IMR-90 (cell line): ENCODE data around the gene PNMA6E. TPM values are rescaled to one million over a fixed set of nuclear protein-coding genes. Genes with fewer than 3 reads are reported as not detected.

Source experiments
- ATAC-seq: fragments of 200-7000 bp; cut with Tn5 transposase; 2 replicates; pipeline ENCODE4 v1.9.1; 2020; ENCODE audit warnings: low read depth, mild to moderate bottlenecking, moderate library complexity
- BruUV-seq: library from RNA; stranded (reverse); fragments of 400-500 nt; replicated peaks from 2 replicates; lab custom pipeline; 2021; lab: Mats Ljungman, UMichigan
- CTCF ChIA-PET: fragments of 300-600 bp; formaldehyde crosslinking; extraction: SDS; loops from one replicate; lab custom pipeline; 2021; ENCODE audit warnings: antibody characterized with exemption; lab: Yijun Ruan, JAX
- POLR2A ChIA-PET: fragments of 300-600 bp; sonication (Branson Sonifier 250); formaldehyde crosslinking; loops from one replicate; lab custom pipeline; 2022; ENCODE audit warnings: antibody characterized with exemption; ENCODE audit not compliant: unreplicated experiment; lab: Charles Lee
- DNase-seq: peaks from one replicate; pipeline ENCODE4 v3.0.0; 2013
- H2AFZ ChIP-seq: replicated peaks from 2 replicates; pipeline ENCODE3; 2013; ENCODE audit warnings: low read length, mild to moderate bottlenecking; ENCODE audit not compliant: poor library complexity
- H2AK5ac ChIP-seq: 2 replicates; pipeline ENCODE4 v1.6.1; 2013; ENCODE audit warnings: low read depth, low read length, inconsistent platforms
- H2AK9ac ChIP-seq: replicated peaks from 2 replicates; pipeline ENCODE3; 2013; ENCODE audit warnings: mild to moderate bottlenecking, low read depth, low read length, moderate library complexity; ENCODE audit not compliant: poor library complexity
- H2BK120ac ChIP-seq: 2 replicates; pipeline ENCODE4 v1.6.1; 2013; ENCODE audit warnings: low read depth, low read length, inconsistent platforms
- H2BK15ac ChIP-seq: 3 replicates; pipeline ENCODE4 v1.6.1; 2013; ENCODE audit warnings: low read depth, low read length, inconsistent platforms
- H2BK20ac ChIP-seq: 2 replicates; pipeline ENCODE4 v1.6.1; 2013; ENCODE audit warnings: low read depth, mild to moderate bottlenecking, inconsistent platforms, low read length, moderate library complexity
- H2BK5ac ChIP-seq: 2 replicates; pipeline ENCODE4 v1.6.1; 2013; ENCODE audit warnings: mild to moderate bottlenecking, low read depth, low read length, inconsistent platforms; ENCODE audit not compliant: poor library complexity, severe bottlenecking
- H3K14ac ChIP-seq: replicated peaks from 2 replicates; pipeline ENCODE4 v1.6.1; 2013; ENCODE audit warnings: low read depth, low read length, inconsistent platforms
- H3K18ac ChIP-seq: 2 replicates; pipeline ENCODE4 v1.6.1; 2013; ENCODE audit warnings: low read depth, low read length, control low read depth
- H3K23ac ChIP-seq: 2 replicates; pipeline ENCODE4 v1.6.1; 2013; ENCODE audit warnings: low read depth, low read length, inconsistent platforms
- H3K27ac ChIP-seq: 2 replicates; pipeline ENCODE4 v1.5.1; 2013; ENCODE audit warnings: mild to moderate bottlenecking, control low read depth, low read length; ENCODE audit not compliant: insufficient read depth
- H3K27me3 ChIP-seq: 2 replicates; pipeline ENCODE4 v1.6.1; 2013; ENCODE audit warnings: low read length; ENCODE audit not compliant: control insufficient read depth, insufficient read depth
- H3K36me3 ChIP-seq: 2 replicates; pipeline ENCODE4 v1.6.1; 2013; ENCODE audit warnings: low read length, mixed read lengths; ENCODE audit not compliant: control insufficient read depth, insufficient read depth
- H3K4ac ChIP-seq: 2 replicates; pipeline ENCODE4 v1.6.1; 2013; ENCODE audit warnings: low read depth, low read length, inconsistent platforms
- H3K4me1 ChIP-seq: 2 replicates; pipeline ENCODE4 v1.6.1; 2013; ENCODE audit warnings: low read length, mixed read lengths; ENCODE audit not compliant: control insufficient read depth, insufficient read depth
- H3K4me2 ChIP-seq: 2 replicates; pipeline ENCODE4 v1.6.1; 2013; ENCODE audit warnings: low read depth, mild to moderate bottlenecking, control low read depth, low read length, moderate library complexity
- H3K4me3 ChIP-seq: 2 replicates; pipeline ENCODE4 v1.5.1; 2013; ENCODE audit warnings: low read depth, mild to moderate bottlenecking, control low read depth, low read length, moderate library complexity; ENCODE audit not compliant: insufficient read depth
- H3K56ac ChIP-seq: 2 replicates; pipeline ENCODE4 v1.6.1; 2013; ENCODE audit warnings: low read length, inconsistent platforms; ENCODE audit not compliant: insufficient read depth; ENCODE audit errors: extremely low read depth
- H3K79me1 ChIP-seq, 2 experiments: 2 replicates each; pipeline ENCODE4 v1.6.1; 2013; ENCODE audit warnings: low read length in 2 of 2, inconsistent platforms in 1 of 2, low read depth in 1 of 2
- H3K9ac ChIP-seq: 2 replicates; pipeline ENCODE4 v1.6.1; 2013; ENCODE audit warnings: low read depth, low read length, control low read depth
- H3K9me1 ChIP-seq: 2 replicates; pipeline ENCODE4 v1.6.1; 2013; ENCODE audit warnings: low read length, inconsistent platforms; ENCODE audit not compliant: insufficient read depth
- H3K9me3 ChIP-seq: 2 replicates; pipeline ENCODE4 v1.6.1; 2013; ENCODE audit warnings: low read length; ENCODE audit not compliant: control insufficient read depth, insufficient read depth
- H4K20me1 ChIP-seq: 2 replicates; pipeline ENCODE4 v1.6.1; 2013; ENCODE audit warnings: low read length, inconsistent platforms; ENCODE audit not compliant: insufficient read depth
- H4K5ac ChIP-seq: 2 replicates; pipeline ENCODE4 v1.6.1; 2013; ENCODE audit warnings: mild to moderate bottlenecking, low read depth, low read length, control low read depth
- H4K8ac ChIP-seq, 2 experiments: 2 replicates each; pipeline ENCODE4 v1.6.1; 2013; ENCODE audit warnings: low read depth in 2 of 2, low read length in 2 of 2, control low read depth in 1 of 2, inconsistent platforms in 1 of 2
- H4K91ac ChIP-seq: 2 replicates; pipeline ENCODE4 v1.6.1; 2013; ENCODE audit warnings: low read depth, low read length, inconsistent platforms; ENCODE audit not compliant: insufficient read depth
- BHLHE40 ChIP-seq: fragments of 150-350 bp; IDR thresholded peaks from 2 replicates; pipeline ENCODE4 v1.6.1; 2016; ENCODE audit warnings: mild to moderate bottlenecking, low read depth, low read length
- CEBPB ChIP-seq: IDR thresholded peaks from 2 replicates; pipeline ENCODE4 v1.6.1; 2012; ENCODE audit warnings: low read depth, low read length, improper control_type of control experiment
- CHD1 ChIP-seq: IDR thresholded peaks from 2 replicates; pipeline ENCODE4 v1.6.1; 2012; ENCODE audit warnings: low read depth, low read length, improper control_type of control experiment
- FOS ChIP-seq: fragments of 150-350 bp; IDR thresholded peaks from 2 replicates; pipeline ENCODE4 v1.6.1; 2016; ENCODE audit warnings: low read depth, low read length
- MAFK ChIP-seq: IDR thresholded peaks from 2 replicates; pipeline ENCODE4 v1.6.1; 2012; ENCODE audit warnings: low read depth, low read length, improper control_type of control experiment
- MAZ ChIP-seq: IDR thresholded peaks from 2 replicates; pipeline ENCODE4 v1.6.1; 2012; ENCODE audit warnings: low read depth, mild to moderate bottlenecking, low read length, improper control_type of control experiment, moderate library complexity, borderline replicate concordance
- MXI1 ChIP-seq: IDR thresholded peaks from 2 replicates; pipeline ENCODE4 v1.6.1; 2012; ENCODE audit warnings: low read depth, mild to moderate bottlenecking, low read length, moderate library complexity, borderline replicate concordance
- NFE2L2 ChIP-seq: fragments of 150-350 bp; IDR thresholded peaks from 2 replicates; pipeline ENCODE4 v1.6.1; 2016; ENCODE audit warnings: low read depth, mild to moderate bottlenecking, low read length
- POLR2A ChIP-seq: IDR thresholded peaks from 2 replicates; pipeline ENCODE4 v1.6.1; 2012; ENCODE audit warnings: mild to moderate bottlenecking, low read depth, low read length
- RAD21 ChIP-seq: IDR thresholded peaks from 2 replicates; pipeline ENCODE4 v1.6.1; 2012; ENCODE audit warnings: low read length, improper control_type of control experiment
- RCOR1 ChIP-seq: IDR thresholded peaks from 2 replicates; pipeline ENCODE4 v1.6.1; 2012; ENCODE audit warnings: mild to moderate bottlenecking, low read length, improper control_type of control experiment; ENCODE audit not compliant: insufficient replicate concordance
- RFX5 ChIP-seq: IDR thresholded peaks from 2 replicates; pipeline ENCODE4 v1.8.0; 2012; ENCODE audit warnings: low read depth, mild to moderate bottlenecking, low read length, moderate library complexity
- SMC3 ChIP-seq: fragments of 150-350 bp; IDR thresholded peaks from 2 replicates; pipeline ENCODE4 v1.6.1; 2016; ENCODE audit warnings: low read depth, mild to moderate bottlenecking, antibody characterized with exemption, low read length, moderate library complexity
- WGBS, 2 experiments: methylation state at CpG; one replicate each; pipeline versions ENCODE4 v1.1.5 to v1.1.7; 2013; ENCODE audit warnings: missing lambda C conversion rate in 2 of 2; ENCODE audit not compliant: insufficient read length in 1 of 2; ENCODE audit errors: extremely low coverage in 2 of 2; 5-methylcytosine and 5-hydroxymethylcytosine counted together
- dilution Hi-C: fragments of 300-500 bp; cut with HindIII; formaldehyde crosslinking; loops from one replicate; pipeline ENCODE4 v1.14.3; 2018; ENCODE audit warnings: low sequenced_read_pairs; ENCODE audit not compliant: unreplicated experiment
- in situ Hi-C: fragments of 300-500 bp; cut with MboI; formaldehyde crosslinking; loops from 3 replicates; pipeline ENCODE4 v1.14.3; 2019; ENCODE audit warnings: low sequenced_read_pairs, inconsistent platforms, mixed read lengths
- intact Hi-C: fragments of 100-400 bp; cut with micrococcal nuclease; formaldehyde crosslinking; loops from 2 replicates; pipeline ENCODE4 v1.10.0; 2022
- polyA plus RNA-seq, 3 experiments: library from polyadenylated mRNA; depleted of rRNA; stranded (reverse); fragments of >200 nt; gene quantifications; 2 replicates each; pipeline ENCODE4 v1.2.3, GENCODE V29; 2012; ENCODE audit warnings: low replicate concordance in 1 of 3
- total RNA-seq: library from RNA; depleted of rRNA; stranded (reverse); fragments of >200 nt; gene quantifications from 2 replicates; pipeline ENCODE4 v1.2.3, GENCODE V29; 2012
- TF ChIP-seq, protein P1 (sequence below): fragments of 150-350 bp; IDR thresholded peaks from 2 replicates; pipeline ENCODE4 v1.6.1; 2016; ENCODE audit warnings: low read depth, mild to moderate bottlenecking, low read length, moderate library complexity, borderline replicate concordance
- TF ChIP-seq, protein P2 (sequence below): fragments of 150-350 bp; IDR thresholded peaks from 2 replicates; pipeline ENCODE4 v1.6.1; 2017; ENCODE audit warnings: mild to moderate bottlenecking, antibody characterized with exemption, low read length, low read depth
- TF ChIP-seq, protein P3 (sequence below): conservative IDR thresholded peaks from 2 replicates; pipeline ENCODE4 v1.5.1; 2012; ENCODE audit warnings: mild to moderate bottlenecking, low read depth, low read length, improper control_type of control experiment

PNMA6E gene
- total and polyA plus RNA-seq, 2 of the 4 experiments (the other 2 are of a cell fraction): not detected

DNA sequence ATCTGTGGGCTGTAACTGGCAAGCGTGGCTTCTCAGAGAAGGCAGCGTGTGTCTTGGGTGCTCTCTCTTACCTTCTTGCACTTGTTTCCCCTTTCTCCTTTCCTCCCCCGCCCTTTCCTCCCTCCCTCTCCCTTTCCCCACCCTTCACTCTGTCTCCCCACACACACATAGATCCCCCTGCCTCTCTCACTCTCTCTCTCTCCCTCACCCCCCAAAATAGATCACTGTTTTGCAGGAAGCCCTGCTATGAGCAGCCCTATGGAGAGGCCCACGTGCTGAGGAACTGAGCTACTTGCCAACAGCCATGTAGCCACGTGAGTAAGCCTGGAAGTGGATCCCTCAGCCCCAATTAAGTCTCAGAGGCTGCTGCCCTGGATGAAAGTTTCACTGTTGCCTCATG, 4.3 kb upstream of the PNMA6E start:
- no peak overlapping the region for H2AK9ac ChIP-seq
- dilution Hi-C loops (no loop called here), in situ Hi-C loops (loop anchor here (25.0 kb wide), 1 partner anchor 218 kb away; the partner anchor contains the start of gene MAGEA1), intact Hi-C loops (no loop called here)
- no peak overlapping the region for H3K4me2 ChIP-seq
- H3K9ac ChIP-seq: no peak overlapping the region
- H2BK5ac ChIP-seq: no peak overlapping the region
- no peak overlapping the region for H3K27ac ChIP-seq
- H3K4me3 ChIP-seq: no peak overlapping the region
- no peak overlapping the region for H2AK5ac ChIP-seq
- H3K9me3 ChIP-seq: no peaks in the 10 kb centered on the region; the same call in 1 of the 2 replicates
- no peak overlapping the region for H4K8ac ChIP-seq
- 0% methylated on average over 1 of the region's 5 CpGs; no CpG with 5 or more reads in 1 of the 2 experiments for WGBS, 2 experiments
- ChIA-PET POLR2A (no interaction called here), CTCF (interaction anchor here (0.6 kb wide), 1 partner anchor 15 kb away, joined by 3 read pairs; no protein-coding TSS in a partner anchor)
- no TSS peak for BruUV-seq
- no peaks in the 10 kb centered on the region for H4K20me1 ChIP-seq
- H3K4ac ChIP-seq: no peak overlapping the region
- H3K23ac ChIP-seq: no peak overlapping the region
- H3K18ac ChIP-seq: no peak overlapping the region
- DNase-seq: no peak
- H4K91ac ChIP-seq: no peak overlapping the region
- H3K36me3 ChIP-seq: no peaks in the 10 kb centered on the region
- H3K27me3 ChIP-seq: peaks cover 2% of the 10 kb centered on the region; the same call in 1 of the 2 replicates
- no peak overlapping the region for H2BK20ac ChIP-seq
- no peak for ATAC-seq
- TF ChIP-seq CHD1 (no peak), BHLHE40 (no peak), NFE2L2 (no peak), MAZ (no peak), FOS (no peak), SMC3 (no peak), RFX5 (no peak), MXI1 (no peak), MAFK (no peak), RCOR1 (no peak), POLR2A (no peak), RAD21 (no peak), CEBPB (no peak)
- TF ChIP-seq, protein P1, sequence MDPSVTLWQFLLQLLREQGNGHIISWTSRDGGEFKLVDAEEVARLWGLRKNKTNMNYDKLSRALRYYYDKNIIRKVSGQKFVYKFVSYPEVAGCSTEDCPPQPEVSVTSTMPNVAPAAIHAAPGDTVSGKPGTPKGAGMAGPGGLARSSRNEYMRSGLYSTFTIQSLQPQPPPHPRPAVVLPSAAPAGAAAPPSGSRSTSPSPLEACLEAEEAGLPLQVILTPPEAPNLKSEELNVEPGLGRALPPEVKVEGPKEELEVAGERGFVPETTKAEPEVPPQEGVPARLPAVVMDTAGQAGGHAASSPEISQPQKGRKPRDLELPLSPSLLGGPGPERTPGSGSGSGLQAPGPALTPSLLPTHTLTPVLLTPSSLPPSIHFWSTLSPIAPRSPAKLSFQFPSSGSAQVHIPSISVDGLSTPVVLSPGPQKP: no peak
- TF ChIP-seq, protein P2, sequence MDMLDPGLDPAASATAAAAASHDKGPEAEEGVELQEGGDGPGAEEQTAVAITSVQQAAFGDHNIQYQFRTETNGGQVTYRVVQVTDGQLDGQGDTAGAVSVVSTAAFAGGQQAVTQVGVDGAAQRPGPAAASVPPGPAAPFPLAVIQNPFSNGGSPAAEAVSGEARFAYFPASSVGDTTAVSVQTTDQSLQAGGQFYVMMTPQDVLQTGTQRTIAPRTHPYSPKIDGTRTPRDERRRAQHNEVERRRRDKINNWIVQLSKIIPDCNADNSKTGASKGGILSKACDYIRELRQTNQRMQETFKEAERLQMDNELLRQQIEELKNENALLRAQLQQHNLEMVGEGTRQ: no peak
- TF ChIP-seq, protein P3, sequence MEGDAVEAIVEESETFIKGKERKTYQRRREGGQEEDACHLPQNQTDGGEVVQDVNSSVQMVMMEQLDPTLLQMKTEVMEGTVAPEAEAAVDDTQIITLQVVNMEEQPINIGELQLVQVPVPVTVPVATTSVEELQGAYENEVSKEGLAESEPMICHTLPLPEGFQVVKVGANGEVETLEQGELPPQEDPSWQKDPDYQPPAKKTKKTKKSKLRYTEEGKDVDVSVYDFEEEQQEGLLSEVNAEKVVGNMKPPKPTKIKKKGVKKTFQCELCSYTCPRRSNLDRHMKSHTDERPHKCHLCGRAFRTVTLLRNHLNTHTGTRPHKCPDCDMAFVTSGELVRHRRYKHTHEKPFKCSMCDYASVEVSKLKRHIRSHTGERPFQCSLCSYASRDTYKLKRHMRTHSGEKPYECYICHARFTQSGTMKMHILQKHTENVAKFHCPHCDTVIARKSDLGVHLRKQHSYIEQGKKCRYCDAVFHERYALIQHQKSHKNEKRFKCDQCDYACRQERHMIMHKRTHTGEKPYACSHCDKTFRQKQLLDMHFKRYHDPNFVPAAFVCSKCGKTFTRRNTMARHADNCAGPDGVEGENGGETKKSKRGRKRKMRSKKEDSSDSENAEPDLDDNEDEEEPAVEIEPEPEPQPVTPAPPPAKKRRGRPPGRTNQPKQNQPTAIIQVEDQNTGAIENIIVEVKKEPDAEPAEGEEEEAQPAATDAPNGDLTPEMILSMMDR: no peak
- H3K79me1 ChIP-seq: no peaks in the 10 kb centered on the region
- H3K14ac ChIP-seq: no peak overlapping the region
- no peak overlapping the region for H3K56ac ChIP-seq
- no peaks in the 10 kb centered on the region for H3K9me1 ChIP-seq
- H2AFZ ChIP-seq: no peak overlapping the region
- no peak overlapping the region for H4K5ac ChIP-seq
- H3K4me1 ChIP-seq: no peaks in the 10 kb centered on the region
- H2BK15ac ChIP-seq: no peak overlapping the region
- no peak overlapping the region for H2BK120ac ChIP-seq
